Hematopoietic multipotent progenitor cell treated with erythropoietin and hydrocortisone succinate and interleukin-3 and kit ligand, for 8 days (in vitro differentiated cells): ENCODE data around the gene EMC6.
A peak's percentile ranks its signal among the peaks of the same experiment; 100 is the strongest.
"Not testable (repeated sequence)": the region's sequence is repeated elsewhere in the genome, so short reads cannot be mapped to it uniquely, and the experiment has no call there.

Experiments used
- DNase-seq: peaks from one replicate; pipeline ENCODE4 v3.0.0-alpha.2; 2015

EMC6 gene

DNA sequence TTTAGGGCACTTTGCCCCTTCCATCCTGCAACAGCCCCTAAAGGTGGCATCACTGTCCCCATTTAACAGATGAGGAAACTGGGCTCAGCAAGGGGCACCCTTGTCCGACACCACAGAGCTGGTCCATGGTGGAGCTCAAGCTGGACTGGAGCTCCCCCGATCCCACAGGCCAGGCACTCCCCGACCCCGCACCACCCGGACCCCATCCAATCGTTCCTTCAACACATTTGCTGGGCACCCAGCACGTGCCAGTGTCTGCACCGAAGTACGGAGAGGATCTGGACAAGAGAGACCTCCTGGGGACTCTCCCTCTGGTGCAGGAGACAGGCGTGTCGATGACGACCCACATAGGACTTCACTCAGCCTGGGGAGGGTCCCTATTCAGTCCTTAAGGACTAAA is 13.4 kb downstream of the EMC6 start:
- no peak for DNase-seq

DNA sequence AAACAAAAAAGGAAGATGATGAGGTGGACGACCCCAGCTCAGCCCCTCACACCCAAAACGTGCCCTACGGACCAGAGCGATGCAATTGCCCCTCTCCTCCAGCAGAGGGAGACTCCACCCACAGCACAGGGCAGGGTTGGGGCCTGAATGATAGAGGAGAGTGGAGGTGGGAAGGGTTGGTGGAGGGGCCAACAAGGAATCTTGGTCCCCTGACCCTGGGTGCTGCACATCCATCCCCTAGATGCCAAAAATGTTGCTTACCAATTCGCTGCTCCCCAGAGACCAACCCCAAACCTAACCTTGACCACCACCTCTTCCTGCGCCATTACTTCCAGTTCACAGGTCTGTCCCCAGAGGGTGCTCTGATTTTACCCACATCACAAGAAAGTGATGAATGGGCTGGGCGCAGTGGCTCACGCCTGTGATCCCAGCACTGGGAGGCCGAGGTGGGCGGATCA is 14.5 kb downstream of the EMC6 start:
- DNase-seq: peak; percentile 67

DNA sequence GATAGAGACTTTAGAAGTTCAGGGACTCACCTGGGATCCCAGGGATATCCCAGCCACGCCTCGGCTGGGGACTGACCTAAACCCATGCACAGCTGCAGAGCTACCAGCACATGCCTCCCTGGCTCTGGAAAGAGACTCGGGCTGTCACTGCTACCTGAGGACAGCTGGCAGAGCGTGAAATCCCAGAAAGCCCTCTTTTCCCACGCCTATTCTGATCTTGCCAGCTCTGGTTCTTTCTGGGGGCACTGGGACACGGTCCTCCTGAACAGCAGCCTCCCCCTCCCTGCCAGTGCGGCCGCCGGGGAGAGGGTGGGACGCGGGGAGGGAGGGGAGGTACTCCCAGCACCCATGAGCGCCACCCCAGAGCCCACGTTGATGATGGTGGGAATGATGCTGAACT is 16.6 kb downstream of the EMC6 start:
- DNase-seq: no peak

DNA sequence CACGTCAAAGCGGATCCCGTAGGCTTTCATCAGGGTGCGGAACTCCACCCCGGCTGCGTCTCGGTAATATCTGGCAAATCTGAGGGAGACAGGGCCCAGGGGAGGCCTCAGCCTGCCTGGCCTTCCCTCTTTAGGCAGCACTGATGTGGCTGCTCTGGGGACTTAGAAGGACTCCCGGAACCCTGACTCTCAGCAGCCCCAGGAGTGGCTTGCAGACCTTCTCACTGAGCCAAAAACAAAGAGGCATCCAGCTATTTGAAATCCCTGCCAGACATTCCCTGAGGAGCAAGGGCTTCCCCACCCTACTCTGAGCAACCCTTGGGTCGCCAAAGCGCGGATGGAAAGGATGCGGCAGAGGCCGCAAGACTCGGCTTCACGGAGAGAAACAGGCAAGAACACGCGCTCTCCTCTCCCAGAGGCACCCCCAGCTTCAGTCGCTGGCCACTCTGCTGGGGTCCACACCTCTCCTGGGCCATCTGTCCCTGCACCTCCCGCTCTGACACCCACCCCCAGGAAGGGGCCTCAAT is 19.5 kb downstream of the EMC6 start:
- DNase-seq: no peak

DNA sequence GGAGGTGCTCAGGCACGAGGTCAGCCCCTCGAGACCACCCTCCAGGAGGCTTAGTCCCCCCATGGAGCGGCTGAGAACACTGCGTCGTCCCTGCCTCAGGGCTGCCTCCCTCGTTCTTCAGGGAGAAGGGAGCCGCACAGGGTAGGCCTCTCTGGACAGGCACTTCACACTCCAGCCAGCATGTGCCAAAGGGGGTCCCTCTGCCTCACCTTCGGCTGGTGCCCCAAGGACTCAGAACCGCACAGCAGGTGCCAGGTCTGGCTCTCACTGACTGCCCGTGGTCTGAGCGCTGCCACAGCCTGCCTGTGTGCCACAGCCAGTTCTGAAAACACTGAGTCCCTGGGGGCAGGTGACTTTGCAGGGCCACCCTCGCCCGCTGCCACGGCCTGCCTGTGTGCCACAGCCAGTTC is 20.2 kb downstream of the EMC6 start:
- no peak for DNase-seq

DNA sequence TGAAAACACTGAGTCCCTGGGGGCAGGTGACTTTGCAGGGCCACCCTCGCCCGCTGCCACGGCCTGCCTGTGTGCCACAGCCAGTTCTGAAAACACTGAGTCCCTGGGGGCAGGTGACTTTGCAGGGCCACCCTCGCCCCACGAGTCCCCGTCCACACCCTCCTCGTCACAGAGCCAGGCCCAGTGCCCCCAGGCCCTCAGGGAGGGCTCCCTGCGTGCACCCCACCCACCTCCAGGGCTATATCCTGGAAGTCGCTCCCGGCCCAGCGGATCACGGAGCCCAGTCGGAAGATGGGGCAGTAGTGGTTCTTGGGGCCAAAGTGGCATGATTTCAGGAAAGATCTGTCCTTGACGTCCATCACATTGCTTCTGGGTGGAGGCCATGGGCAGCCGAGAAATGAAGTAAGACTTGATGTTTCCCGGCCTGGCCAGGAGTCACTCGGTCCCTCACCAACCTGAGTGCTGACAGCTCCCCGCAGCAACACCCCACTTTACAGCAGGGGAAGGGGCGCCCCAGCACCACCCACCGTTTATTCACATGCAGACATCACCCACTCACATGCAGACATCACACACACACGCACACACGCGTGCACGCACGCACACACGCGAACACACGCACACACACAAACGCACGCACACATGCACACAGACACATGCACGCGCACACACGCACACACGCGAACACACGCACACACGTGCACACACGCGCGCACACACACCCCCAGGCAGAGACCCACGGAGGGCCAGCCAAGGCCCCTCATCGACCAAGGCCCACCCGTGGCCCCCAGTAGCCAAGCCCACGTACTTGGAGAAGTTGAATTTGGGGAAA is 20.9 kb downstream of the EMC6 start:
- no peak for DNase-seq

DNA sequence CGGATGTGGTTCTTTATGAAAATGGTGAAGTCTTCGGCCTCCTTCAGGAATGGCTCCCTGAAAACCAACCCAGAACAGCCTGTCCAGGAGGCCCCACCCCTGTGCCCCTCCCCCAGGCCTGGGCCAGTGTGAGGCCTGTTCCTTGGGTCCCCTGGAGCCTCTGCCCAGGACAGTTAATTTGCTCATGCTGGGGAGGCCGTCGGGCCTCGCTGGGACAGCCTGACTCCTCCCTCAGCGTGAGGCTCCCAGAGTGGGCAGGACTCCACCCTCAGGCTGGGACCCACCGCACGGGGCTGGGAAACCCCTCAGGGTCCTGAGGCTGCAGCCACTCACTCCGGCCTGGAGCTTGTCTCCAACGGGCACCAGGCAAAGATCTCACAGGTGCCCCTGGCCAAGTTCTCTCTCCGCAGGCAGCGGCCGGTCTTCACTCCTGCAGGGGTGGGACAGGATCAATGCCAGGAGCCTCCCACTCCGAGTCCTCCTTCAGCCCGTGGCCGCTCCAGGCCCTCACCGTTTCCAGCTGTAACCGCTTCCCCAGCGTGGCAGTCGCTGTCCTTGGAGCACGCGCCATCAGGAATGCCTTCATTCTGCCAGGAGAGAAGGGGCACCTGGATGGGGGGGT is 21.6 kb downstream of the EMC6 start:
- DNase-seq: no peak

DNA sequence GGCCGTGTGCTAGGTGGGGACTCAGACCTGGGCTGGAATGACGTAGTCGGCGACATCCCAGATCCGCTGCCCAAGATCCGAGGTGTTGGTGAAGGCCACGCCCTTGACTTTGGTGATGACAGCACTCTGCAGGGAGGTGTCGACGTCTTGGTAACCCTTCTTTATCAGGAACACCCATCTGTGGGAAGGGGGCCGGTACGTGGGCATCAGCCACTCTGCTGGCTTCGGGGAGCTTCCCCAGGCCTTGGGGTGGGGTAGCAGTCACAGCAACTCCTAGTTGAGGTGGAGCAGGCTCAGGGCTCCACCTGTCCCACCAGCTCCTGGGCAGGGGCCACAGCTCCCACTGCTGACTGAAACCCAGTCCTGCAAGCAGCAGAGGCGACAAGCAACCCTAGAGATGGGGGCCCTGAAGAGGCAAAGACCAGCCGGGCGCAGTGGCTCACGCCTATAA is 23.0 kb downstream of the EMC6 start:
- peak; percentile 56 for DNase-seq

DNA sequence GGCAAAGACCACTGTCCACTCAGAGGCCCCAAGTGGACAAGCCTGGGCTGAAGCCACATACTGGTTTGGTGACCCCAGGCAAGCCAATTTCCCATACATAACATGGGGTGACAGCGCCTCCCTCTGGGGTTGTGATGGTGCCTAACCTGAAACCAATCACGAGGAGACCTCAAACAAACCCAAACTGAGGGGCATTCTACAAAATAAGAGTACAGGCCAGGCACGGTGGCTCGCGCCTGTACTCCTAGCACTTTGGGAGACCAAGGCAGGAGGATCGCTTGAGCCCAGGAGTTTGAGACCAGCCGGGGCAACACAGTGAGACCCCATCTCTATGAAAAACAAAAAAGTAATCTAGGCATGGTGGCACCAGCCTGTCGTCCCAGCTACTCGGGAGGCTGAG is 23.7 kb downstream of the EMC6 start:
- no peak for DNase-seq

DNA sequence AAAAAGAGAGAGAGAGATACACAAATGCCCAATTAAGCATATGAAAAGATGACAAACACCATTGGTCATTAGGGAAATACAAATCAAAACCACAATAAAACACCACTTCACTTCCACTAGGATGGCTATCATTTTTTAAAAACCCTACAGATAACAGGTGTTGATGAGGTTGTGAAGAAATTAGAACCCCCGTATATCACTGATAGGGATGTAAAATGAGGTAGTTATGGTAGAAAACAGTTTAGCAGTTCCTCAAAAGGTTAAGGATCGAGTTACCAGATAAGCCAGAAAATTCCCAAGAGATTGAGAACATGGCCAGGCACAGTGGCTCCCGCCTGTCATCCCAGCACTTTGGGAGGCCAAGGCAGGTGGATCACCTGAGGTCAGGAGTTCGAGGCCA is 24.5 kb downstream of the EMC6 start:
- no peak for DNase-seq

DNA sequence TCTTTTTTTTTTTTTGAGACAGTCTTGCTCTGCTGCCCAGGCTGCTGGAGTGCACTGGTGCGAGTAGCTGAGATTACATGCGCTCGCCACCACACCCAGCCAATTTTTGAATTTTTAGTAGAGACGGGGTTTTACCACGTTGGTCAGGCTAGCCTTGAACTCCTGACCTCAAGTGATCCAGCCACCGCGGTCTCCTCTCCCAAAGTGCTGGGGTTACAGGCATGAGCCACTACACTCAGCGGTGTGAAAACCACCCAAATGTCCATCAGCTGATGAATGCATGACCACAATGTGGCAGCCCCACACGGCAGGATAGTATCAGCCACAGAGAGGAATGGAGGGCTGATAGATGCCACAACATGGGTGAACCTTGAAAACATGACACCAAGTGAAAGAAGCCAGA is 25.2 kb downstream of the EMC6 start:
- DNase-seq: peak; percentile 51

DNA sequence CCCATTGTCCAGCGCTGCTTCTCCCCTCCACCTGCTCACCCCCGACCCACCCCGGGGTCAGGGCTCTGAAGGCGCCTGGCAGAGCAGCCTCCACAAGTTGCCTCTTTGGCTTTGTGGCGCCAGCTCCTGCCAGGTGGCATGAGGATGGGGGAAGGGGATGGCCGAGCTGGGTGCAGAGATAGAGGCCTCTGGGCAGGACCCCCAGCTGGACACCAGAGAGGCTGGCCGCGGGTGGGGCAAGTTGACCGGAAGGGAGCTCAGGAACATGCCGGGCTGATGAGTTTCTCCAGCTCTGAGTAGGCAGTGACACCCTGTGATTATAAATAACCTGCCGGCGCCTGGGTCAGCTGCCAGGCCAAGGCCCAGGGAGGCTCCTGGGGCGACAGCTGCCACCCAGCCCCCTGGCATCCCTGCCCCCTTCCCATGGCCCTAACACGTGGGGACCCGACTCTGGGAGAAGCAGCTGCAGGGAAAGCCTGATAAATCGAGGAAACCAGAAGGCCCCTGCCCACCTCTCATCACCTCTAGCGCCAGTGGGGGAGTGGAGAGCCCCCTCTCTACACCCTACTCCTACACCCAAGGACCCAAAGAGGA is 26.6 kb downstream of the EMC6 start:
- DNase-seq: no peak

DNA sequence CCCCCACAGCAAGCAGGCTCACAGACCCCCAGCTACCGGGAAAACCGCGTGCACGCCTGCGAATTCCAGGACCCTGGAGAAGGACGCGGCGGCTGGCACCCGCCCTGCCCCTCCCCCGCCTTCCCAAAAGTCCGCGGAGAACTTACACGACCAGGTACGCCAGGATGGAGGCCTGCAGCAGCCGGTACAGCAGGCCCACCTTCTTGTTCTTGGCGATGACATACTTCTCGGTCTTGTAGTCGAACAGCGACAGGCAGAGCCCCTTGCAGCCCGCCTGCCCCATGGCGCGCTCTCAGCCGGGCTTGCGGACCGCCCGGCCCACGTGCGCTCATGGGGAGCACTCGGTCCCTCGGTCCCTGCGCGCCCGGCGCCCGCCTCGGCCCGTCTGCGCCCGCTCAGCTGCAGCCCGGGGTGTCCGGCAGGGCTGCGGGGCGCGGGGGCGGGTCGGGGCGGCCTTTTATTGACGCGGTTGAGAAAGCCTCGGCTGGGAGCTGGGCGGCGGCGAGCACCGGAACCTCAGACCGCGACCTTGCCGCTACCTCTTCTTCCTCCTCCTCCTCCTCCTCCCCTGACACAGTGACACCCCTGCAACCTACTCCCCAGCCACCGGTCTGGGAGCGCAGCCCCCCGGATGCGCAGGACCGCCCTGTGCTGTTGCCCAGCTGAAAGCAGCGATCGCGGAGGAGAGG is 27.3 kb downstream of the EMC6 start, which contains the start of gene P2RX5:
Gene P2RX5, minus strand, starts transcription at position 433 of the 689 bp plus-strand sequence. Its CDS starts 150 bp downstream, at position 283.
- DNase-seq: peak; percentile 59

DNA sequence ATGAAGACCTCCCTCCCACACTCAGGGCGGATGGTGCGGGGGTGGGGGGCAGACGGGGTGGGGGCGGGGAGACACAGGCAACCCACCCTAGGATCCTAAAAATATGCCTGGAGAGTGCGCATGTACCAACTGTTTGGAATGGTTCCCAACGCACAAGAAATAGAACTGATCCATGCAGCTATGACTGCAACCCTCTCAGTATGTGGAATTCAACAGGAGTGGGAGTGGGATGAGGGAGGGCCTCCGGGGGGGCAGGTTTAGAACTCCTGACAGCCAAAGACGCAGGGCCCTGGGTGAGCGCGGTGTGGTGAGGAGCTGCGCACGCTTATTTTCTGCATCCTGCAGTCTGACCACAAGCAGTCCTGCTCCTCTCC is 28.5 kb downstream of the EMC6 start:
- no peak for DNase-seq

DNA sequence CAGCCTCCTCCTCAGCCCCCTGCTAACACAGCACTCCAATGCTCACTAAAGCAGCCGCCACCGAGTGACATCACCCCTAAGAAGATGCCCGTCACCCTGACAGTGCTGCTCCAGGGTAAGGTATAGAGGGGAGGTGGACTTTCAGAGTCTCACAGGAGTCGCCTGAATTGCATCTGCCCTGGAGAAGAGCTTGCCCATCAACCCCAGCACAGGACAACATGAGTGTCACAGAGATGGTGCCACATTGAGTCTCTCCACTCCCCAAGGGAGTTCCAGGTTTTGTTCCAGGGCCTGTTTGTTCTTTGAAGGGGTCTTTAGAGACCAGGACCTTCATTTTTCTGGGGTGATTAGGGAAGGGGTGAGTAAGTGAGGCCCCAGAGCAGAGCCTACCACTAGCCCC is 29.5 kb downstream of the EMC6 start:
- DNase-seq: no peak

DNA sequence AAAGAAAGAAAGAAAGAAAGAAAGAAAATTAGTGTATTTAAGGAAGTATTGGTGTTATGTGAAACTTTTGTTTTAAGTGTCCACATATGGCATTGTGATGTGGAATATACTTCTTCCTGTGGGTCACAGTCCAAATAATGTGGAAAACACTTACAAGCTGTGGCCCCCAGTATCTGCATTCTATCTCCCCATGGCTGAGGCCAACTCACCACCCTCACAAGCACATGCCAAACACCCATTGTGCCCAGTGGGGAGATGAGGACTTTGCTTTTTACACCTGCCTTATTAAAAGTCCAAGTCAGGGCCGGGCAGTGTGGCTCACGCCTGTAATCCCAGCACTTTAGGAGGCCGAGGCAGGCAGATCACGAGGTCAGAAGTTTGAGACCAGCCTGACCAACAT is 31.3 kb downstream of the EMC6 start:
- DNase-seq: no peak

DNA sequence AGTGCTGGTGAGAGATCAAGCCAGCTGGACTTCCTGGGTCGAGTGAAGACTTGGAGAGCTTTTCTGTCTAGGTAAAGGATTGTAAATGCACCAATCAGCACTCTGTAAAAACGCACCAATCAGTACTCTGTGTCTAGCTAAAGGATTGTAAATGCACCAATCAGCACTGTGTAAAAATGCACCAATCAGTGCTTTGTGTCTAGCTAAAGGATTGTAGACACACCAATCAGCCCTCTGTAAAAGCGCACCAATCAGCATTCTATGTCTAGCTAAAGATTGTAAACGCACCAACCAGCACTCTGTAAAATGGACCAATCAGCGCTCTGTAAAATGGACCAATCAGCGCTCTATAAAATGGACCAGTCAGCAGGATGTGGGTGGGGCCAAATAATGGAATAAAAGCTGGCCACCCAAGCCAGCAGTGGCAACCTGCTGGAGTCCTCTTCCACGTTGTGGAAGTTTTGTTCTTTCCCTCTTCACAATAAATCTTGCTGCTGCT is 33.5 kb downstream of the EMC6 start:
- DNase-seq: not testable (repeated sequence)

DNA sequence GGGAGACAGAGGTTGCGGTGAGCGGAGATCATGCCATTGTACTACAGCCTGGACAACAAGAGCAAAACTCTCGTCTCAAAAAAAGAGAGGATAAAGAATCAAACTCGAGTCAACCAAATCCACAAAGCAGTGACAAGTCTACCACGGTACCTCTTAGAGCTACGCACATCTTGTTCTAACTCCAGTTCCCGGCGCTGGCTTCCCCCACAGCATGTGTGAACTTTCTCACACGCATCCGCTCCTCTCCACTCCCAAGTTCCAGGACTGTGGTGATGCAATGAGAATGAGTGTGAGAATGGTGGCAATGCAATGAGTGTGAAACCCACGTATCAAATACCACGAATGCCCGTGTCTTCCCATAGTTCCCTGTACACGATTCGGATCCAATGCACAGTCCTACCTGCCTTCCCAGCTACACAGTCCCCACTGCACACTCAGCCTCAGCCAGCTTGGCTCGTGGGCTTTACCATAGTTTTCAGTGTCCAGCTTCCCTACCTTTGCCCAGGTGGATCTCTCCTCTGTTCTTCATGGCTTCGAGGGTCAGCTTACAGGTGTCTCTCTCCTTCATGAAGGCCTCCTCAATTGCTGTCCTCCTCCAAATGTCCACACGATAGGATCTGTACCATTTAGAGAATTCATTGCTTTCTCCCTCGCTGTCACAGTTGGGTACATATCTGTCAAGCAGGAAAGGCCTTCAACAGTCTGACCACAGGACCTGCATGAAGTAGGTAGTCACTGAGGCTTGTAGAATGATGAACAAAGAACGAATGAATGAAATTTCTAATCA is 36.5 kb downstream of the EMC6 start:
- DNase-seq: no peak

DNA sequence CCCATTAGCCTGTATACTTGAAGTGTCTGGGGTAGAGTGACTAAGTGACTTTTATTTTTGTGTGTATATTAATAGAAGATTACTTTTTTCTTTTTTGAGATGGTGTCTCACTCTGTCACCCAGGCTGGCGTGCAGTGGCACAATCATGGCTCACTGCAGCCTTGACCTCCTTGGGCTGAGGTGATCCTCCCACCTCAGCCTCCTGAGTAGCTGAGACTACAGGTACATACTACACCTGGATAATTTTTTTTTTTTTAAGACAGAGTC is 37.0 kb downstream of the EMC6 start:
- not testable (repeated sequence) for DNase-seq

DNA sequence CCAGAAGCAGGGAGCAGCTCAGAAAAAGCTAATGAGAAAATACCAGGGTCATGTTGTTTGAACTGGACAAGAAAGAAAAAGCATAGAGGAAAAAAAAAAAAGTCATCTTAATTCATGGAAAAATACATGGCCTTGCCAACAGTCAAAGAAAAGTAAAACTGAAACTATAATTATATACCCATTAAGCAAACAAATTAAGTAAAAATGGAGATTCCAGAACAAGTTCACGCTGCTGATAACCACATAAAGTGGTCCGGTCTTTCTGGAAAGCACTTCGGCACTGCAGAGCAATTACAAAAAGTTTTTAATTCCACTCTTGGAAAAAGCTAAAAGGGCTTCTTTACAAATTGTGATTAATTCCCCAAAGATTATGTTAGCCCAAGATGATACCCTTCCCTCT is 39.8 kb downstream of the EMC6 start:
- no peak for DNase-seq

DNA sequence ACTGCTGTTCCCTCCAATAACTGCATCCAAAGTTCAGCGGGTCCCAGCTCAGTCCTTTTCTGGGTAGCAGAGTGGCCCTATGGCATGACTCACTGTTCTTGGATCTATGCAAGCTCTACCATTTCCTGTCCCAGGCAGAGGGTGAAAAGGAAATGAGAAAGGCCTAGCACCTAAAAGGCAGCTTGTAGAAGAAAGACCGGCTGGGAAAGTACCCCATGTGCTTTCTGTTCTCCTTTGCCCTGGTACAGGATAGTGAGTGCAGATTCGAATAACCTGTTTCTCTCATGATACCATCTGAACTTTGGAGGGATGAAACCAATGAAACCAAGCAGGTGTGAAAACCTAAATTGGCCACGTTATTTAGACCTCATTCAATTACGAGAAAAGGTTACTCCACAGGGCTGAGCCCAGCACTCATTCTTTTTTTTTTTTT is 42.4 kb downstream of the EMC6 start:
- peak; percentile 71 for DNase-seq

DNA sequence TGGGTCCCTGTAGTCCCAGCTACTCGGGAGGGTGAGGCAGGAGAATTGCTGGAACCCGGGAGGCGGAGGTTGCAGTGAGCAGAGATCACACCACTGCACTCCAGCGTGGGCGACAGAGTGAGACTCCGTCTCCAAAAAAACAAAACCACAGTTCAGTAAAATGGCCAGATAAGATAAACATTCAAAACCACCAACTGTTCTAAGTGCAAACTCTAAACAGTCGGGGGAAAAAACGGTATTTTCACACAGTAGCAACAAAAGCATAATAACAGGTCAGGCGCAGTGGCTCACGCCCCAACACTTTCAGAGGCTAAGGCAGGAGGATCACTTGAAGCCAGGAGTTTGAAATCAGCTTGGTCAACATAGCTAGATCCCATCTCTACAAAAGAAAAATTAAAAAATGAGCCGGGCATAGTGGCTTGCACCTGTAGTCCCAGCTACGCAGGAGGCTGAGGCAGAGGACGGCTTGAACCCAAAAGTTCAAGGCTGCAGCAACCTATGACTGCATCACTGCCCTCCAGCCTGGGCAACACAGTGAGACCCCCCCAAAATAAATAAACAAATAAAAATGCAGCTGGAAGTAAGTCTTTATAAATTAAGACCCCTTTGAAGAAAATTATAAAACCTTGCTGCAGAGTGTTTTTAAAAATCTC is 44.3 kb downstream of the EMC6 start:
- peak; percentile 96 for DNase-seq
